ENCODE results near the gene SORCS2.

SORCS2 gene

GRCh38 chr4:7711307-7711963, 519.1 kb downstream of the SORCS2 start:
- in situ Hi-C loops (cut with MboI; ENCODE audit: low sequenced_read_pairs, unreplicated experiment): loop anchor here (25.0 kb wide), 1 partner anchor 524 kb away; the partner anchor contains the start of gene SORCS2
- no peak for TF ChIP-seq CTCF (IDR thresholded peaks at IDR 0.05; ENCODE audit: borderline replicate concordance, control extremely low read depth, extremely low read depth, insufficient read depth, missing control alignments)
- DNase-seq (ENCODE audit: low spot score): no peak

- no peak for TF ChIP-seq CTCF (IDR thresholded peaks at IDR 0.05; ENCODE audit: borderline replicate concordance, control extremely low read depth, extremely low read depth, insufficient read depth, missing control alignments)
- in situ Hi-C loops (cut with MboI; ENCODE audit: low sequenced_read_pairs, unreplicated experiment): loop anchor here (25.0 kb wide), 1 partner anchor 525 kb away; the partner anchor contains the start of gene SORCS2
- no peak for DNase-seq (ENCODE audit: low spot score)
These were observed 519.8 kb downstream of the SORCS2 start for GRCh38 chr4:7712021-7712671.

- in situ Hi-C loops (cut with MboI; ENCODE audit: low sequenced_read_pairs, unreplicated experiment): loop anchor here (25.0 kb wide), 1 partner anchor 526 kb away; the partner anchor contains the start of gene SORCS2
- no peak for DNase-seq (ENCODE audit: low spot score)
- TF ChIP-seq CTCF (IDR thresholded peaks at IDR 0.05; ENCODE audit: borderline replicate concordance, control extremely low read depth, extremely low read depth, insufficient read depth, missing control alignments): no peak
These were observed 521.4 kb downstream of the SORCS2 start for GRCh38 chr4:7713757-7714156.

GRCh38 chr4:7714176-7714575, 521.8 kb downstream of the SORCS2 start:
- in situ Hi-C loops (cut with MboI; ENCODE audit: low sequenced_read_pairs, unreplicated experiment): loop anchor here (25.0 kb wide), 1 partner anchor 527 kb away; the partner anchor contains the start of gene SORCS2
- TF ChIP-seq CTCF (IDR thresholded peaks at IDR 0.05; ENCODE audit: borderline replicate concordance, control extremely low read depth, extremely low read depth, insufficient read depth, missing control alignments): no peak
- no peak for DNase-seq (ENCODE audit: low spot score)

- no peak for DNase-seq (ENCODE audit: low spot score)
- TF ChIP-seq CTCF (IDR thresholded peaks at IDR 0.05; ENCODE audit: borderline replicate concordance, control extremely low read depth, extremely low read depth, insufficient read depth, missing control alignments): no peak
- in situ Hi-C loops (cut with MboI; ENCODE audit: low sequenced_read_pairs, unreplicated experiment): loop anchor here (25.0 kb wide), 1 partner anchor 527 kb away; the partner anchor contains the start of gene SORCS2
These were observed 522.4 kb downstream of the SORCS2 start for GRCh38 chr4:7714738-7715137.

GRCh38 chr4:7715271-7716009, 523.1 kb downstream of the SORCS2 start:
- in situ Hi-C loops (cut with MboI; ENCODE audit: low sequenced_read_pairs, unreplicated experiment): loop anchor here (25.0 kb wide), 1 partner anchor 528 kb away; the partner anchor contains the start of gene SORCS2
- TF ChIP-seq CTCF (IDR thresholded peaks at IDR 0.05; ENCODE audit: borderline replicate concordance, control extremely low read depth, extremely low read depth, insufficient read depth, missing control alignments): no peak
- no peak for DNase-seq (ENCODE audit: low spot score)

All from GM13976 (cell line).